Activated CD4-positive, alpha-beta T cell treated with anti-CD3 and anti-CD28 coated beads, Interleukin-2, amount 10 ng/mL, durations not matched to agents 7 days and 5 days (primary cell): ENCODE data around the gene MAMDC4. TPM values are rescaled to one million over a fixed set of nuclear protein-coding genes. Genes with fewer than 3 reads are reported as not detected.
A peak's percentile ranks its signal among the peaks of the same experiment; 100 is the strongest.

Source experiments
- CTCF ChIA-PET: fragments of 350-600 bp; sonication (Branson Sonifier 250); formaldehyde crosslinking; loops from one replicate; lab custom pipeline; 2021; ENCODE audit warnings: antibody characterized with exemption; lab: Charles Lee
- POLR2A ChIA-PET: fragments of 350-600 bp; sonication (Branson Sonifier 250); formaldehyde crosslinking; loops from one replicate; lab custom pipeline; 2021; ENCODE audit warnings: antibody characterized with exemption; lab: Charles Lee
- DNase-seq: peaks from one replicate; pipeline ENCODE4 v3.0.0-alpha.2; 2020
- H3K27ac Mint-ChIP-seq: one replicate; pipeline ENCODE4 v1.8.0; 2021; ENCODE audit warnings: mild to moderate bottlenecking, moderate library complexity, mixed read lengths
- H3K27me3 Mint-ChIP-seq: one replicate; pipeline ENCODE4 v1.8.0; 2021; ENCODE audit warnings: mixed read lengths
- H3K36me3 Mint-ChIP-seq: one replicate; pipeline ENCODE4 v1.8.0; 2021; ENCODE audit warnings: low read depth, mixed read lengths
- H3K4me1 Mint-ChIP-seq: one replicate; pipeline ENCODE4 v1.8.0; 2021; ENCODE audit warnings: mixed read lengths
- H3K4me3 Mint-ChIP-seq: one replicate; pipeline ENCODE4 v1.8.0; 2021; ENCODE audit warnings: mild to moderate bottlenecking, moderate library complexity, mixed read lengths
- H3K9me3 Mint-ChIP-seq: one replicate; pipeline ENCODE4 v1.8.0; 2021; ENCODE audit warnings: mixed read lengths
- total RNA-seq, 2 experiments: library from RNA; stranded (reverse); gene quantifications; one replicate each; pipeline ENCODE4 v1.2.3, GENCODE V29; 2021

MAMDC4 gene
- total RNA-seq, 2 experiments from 2014 or later: 12.4 to 14.4 TPM

GRCh38 chr9:136814725-136815421 is 37.3 kb upstream of the MAMDC4 start:
- Mint-ChIP-seq H3K9me3 (no peaks in the 10 kb centered on the region), H3K27ac (no peak overlapping the region), H3K4me1 (peaks cover 45% of the 10 kb centered on the region), H3K4me3 (no peak overlapping the region), H3K36me3 (peaks cover 41% of the 10 kb centered on the region), H3K27me3 (no peaks in the 10 kb centered on the region)
- ChIA-PET CTCF (interaction anchor here (0.6 to 2.3 kb wide), 4 partner anchors 9 to 281 kb away, joined by 3 to 10 read pairs (median 4); partner anchors contain the start of gene AJM1), POLR2A (no interaction called here)
- no peak for DNase-seq

GRCh38 chr9:136815422-136815782 is 36.7 kb upstream of the MAMDC4 start:
- ChIA-PET POLR2A (no interaction called here), CTCF (interaction anchor here (0.7 to 2.3 kb wide), 4 partner anchors 10 to 280 kb away, joined by 3 to 10 read pairs (median 3); partner anchors contain the start of genes ABCA2 and AJM1)
- Mint-ChIP-seq H3K9me3 (no peaks in the 10 kb centered on the region), H3K27me3 (no peaks in the 10 kb centered on the region), H3K4me3 (no peak overlapping the region), H3K4me1 (peaks cover 41% of the 10 kb centered on the region), H3K27ac (peak overlapping the region; percentile 25), H3K36me3 (peaks cover 37% of the 10 kb centered on the region)
- no peak for DNase-seq

- ChIA-PET CTCF (interaction anchor here (0.9 kb wide), 2 partner anchors 14 to 210 kb away, joined by 3 to 4 read pairs; no protein-coding TSS in a partner anchor), POLR2A (no interaction called here)
- Mint-ChIP-seq H3K4me1 (peaks cover 11% of the 10 kb centered on the region), H3K27ac (no peak overlapping the region), H3K4me3 (no peak overlapping the region), H3K9me3 (no peaks in the 10 kb centered on the region), H3K36me3 (peaks cover 15% of the 10 kb centered on the region), H3K27me3 (no peaks in the 10 kb centered on the region)
- DNase-seq: no peak
Observed at GRCh38 chr9:136820971-136821825, 30.9 kb upstream of the MAMDC4 start.

- no peak for DNase-seq
- Mint-ChIP-seq H3K9me3 (no peaks in the 10 kb centered on the region), H3K27me3 (no peaks in the 10 kb centered on the region), H3K4me1 (peaks cover 9% of the 10 kb centered on the region), H3K4me3 (no peak overlapping the region), H3K27ac (no peak overlapping the region), H3K36me3 (peaks cover 13% of the 10 kb centered on the region)
- ChIA-PET POLR2A (no interaction called here), CTCF (interaction anchor here (0.7 to 1.9 kb wide), 2 partner anchors 20 to 21 kb away, joined by 3 to 5 read pairs; no protein-coding TSS in a partner anchor)
Observed at GRCh38 chr9:136821826-136822544, 30.2 kb upstream of the MAMDC4 start.

GRCh38 chr9:136823136-136824046 is 28.8 kb upstream of the MAMDC4 start:
- H3K4me1 Mint-ChIP-seq: peaks cover 7% of the 10 kb centered on the region
- CTCF ChIA-PET: interaction anchor here (0.7 to 1.9 kb wide), 3 partner anchors 12 to 173 kb away, joined by 3 to 5 read pairs (median 5); no protein-coding TSS in a partner anchor
- DNase-seq: no peak
- H3K27ac Mint-ChIP-seq: no peak overlapping the region
- no peaks in the 10 kb centered on the region for H3K9me3 Mint-ChIP-seq
- no peaks in the 10 kb centered on the region for H3K27me3 Mint-ChIP-seq
- POLR2A ChIA-PET: no interaction called here
- no peak overlapping the region for H3K4me3 Mint-ChIP-seq
- H3K36me3 Mint-ChIP-seq: peaks cover 12% of the 10 kb centered on the region

- CTCF ChIA-PET: interaction anchor here (0.6 to 0.7 kb wide), 3 partner anchors 76 to 322 kb away, joined by 3 to 4 read pairs (median 3); no protein-coding TSS in a partner anchor
- no peak for DNase-seq
- no peaks in the 10 kb centered on the region for H3K27me3 Mint-ChIP-seq
- POLR2A ChIA-PET: no interaction called here
- no peak overlapping the region for H3K27ac Mint-ChIP-seq
- H3K4me3 Mint-ChIP-seq: no peak overlapping the region
- peaks cover 7% of the 10 kb centered on the region for H3K4me1 Mint-ChIP-seq
- H3K9me3 Mint-ChIP-seq: no peaks in the 10 kb centered on the region
- H3K36me3 Mint-ChIP-seq: peaks cover 12% of the 10 kb centered on the region
Observed at GRCh38 chr9:136824496-136825225, 27.5 kb upstream of the MAMDC4 start.

- H3K9me3 Mint-ChIP-seq: no peaks in the 10 kb centered on the region
- ChIA-PET POLR2A (no interaction called here), CTCF (interaction anchor here (0.6 to 1.0 kb wide), 2 partner anchors 26 to 135 kb away, joined by 3 read pairs; no protein-coding TSS in a partner anchor)
- no peak for DNase-seq
- H3K4me1 Mint-ChIP-seq: peaks cover 7% of the 10 kb centered on the region
- no peak overlapping the region for H3K4me3 Mint-ChIP-seq
- H3K36me3 Mint-ChIP-seq: peaks cover 12% of the 10 kb centered on the region
- H3K27ac Mint-ChIP-seq: no peak overlapping the region
- H3K27me3 Mint-ChIP-seq: no peaks in the 10 kb centered on the region
Observed at GRCh38 chr9:136825295-136826187, 26.6 kb upstream of the MAMDC4 start.

- peaks cover under 1% of the 10 kb centered on the region for H3K4me1 Mint-ChIP-seq
- no peak overlapping the region for H3K4me3 Mint-ChIP-seq
- H3K27ac Mint-ChIP-seq: no peak overlapping the region
- peaks cover 9% of the 10 kb centered on the region for H3K36me3 Mint-ChIP-seq
- no peak for DNase-seq
- H3K27me3 Mint-ChIP-seq: no peaks in the 10 kb centered on the region
- CTCF ChIA-PET: interaction anchor here (0.6 to 1.0 kb wide), 2 partner anchors 27 to 134 kb away, joined by 3 read pairs; no protein-coding TSS in a partner anchor
- POLR2A ChIA-PET: no interaction called here
- H3K9me3 Mint-ChIP-seq: no peaks in the 10 kb centered on the region
Observed at GRCh38 chr9:136826188-136826541, 26.0 kb upstream of the MAMDC4 start.

GRCh38 chr9:136826703-136827582 is 25.2 kb upstream of the MAMDC4 start:
- Mint-ChIP-seq H3K36me3 (peaks cover 10% of the 10 kb centered on the region), H3K27me3 (no peaks in the 10 kb centered on the region), H3K4me3 (no peak overlapping the region), H3K4me1 (no peaks in the 10 kb centered on the region), H3K9me3 (no peaks in the 10 kb centered on the region), H3K27ac (no peak overlapping the region)
- ChIA-PET POLR2A (no interaction called here), CTCF (interaction anchor here (1.0 to 3.1 kb wide), 3 partner anchors 15 to 55 kb away, joined by 3 to 19 read pairs (median 4); partner anchors contain the start of gene AJM1)
- no peak for DNase-seq
